Breast epithelium (tissue), 4 donors: ENCODE data around the gene PRKAG1. TPM values are rescaled to one million over a fixed set of nuclear protein-coding genes. Genes with fewer than 3 reads are reported as not detected.

Experiments used
- DNase-seq, 2 donors: peaks; one replicate each; pipeline ENCODE4 v3.0.0-alpha.2; 2019; ENCODE audit warnings: low spot score in 2 of 2
- H3K27ac ChIP-seq, 2 donors: fragments of 200-600 bp; sonication (generic) in 1 of 2; one replicate each; pipeline ENCODE4 v1.5.1; 2016 to 2019; ENCODE audit warnings: mild to moderate bottlenecking in 1 of 2
- H3K27me3 ChIP-seq, 2 donors: fragments of 200-600 bp; sonication (generic) in 1 of 2; one replicate each; pipeline versions ENCODE4 v1.5.1 to v1.6.0; 2017 to 2019; ENCODE audit warnings: control low read depth in 1 of 2, mild to moderate bottlenecking in 1 of 2
- H3K36me3 ChIP-seq: fragments of 200-600 bp; one replicate; pipeline ENCODE4 v1.5.1; 2019
- H3K4me1 ChIP-seq, 2 donors: fragments of 200-600 bp; sonication (generic); one replicate each; pipeline ENCODE4 v1.5.1; 2016 to 2019; ENCODE audit warnings: control low read depth in 1 of 2
- H3K4me3 ChIP-seq, 3 donors: fragments of 200-600 bp; sonication (generic); 1 replicate in 2 of 3; 2 replicates in 1 of 3; pipeline ENCODE4 v1.5.1; 2016 to 2019; ENCODE audit warnings: mild to moderate bottlenecking in 3 of 3, moderate library complexity in 2 of 3
- H3K9me3 ChIP-seq, 2 donors: fragments of 200-600 bp; sonication (generic) in 1 of 2; one replicate each; pipeline ENCODE4 v1.5.1; 2016 to 2019; ENCODE audit warnings: control low read depth in 1 of 2
- CTCF ChIP-seq, 3 donors: fragments of 450-650 bp; IDR thresholded peaks; one replicate each; pipeline ENCODE4 v1.5.1; 2016 to 2017; ENCODE audit warnings: antibody characterized with exemption in 3 of 3, mild to moderate bottlenecking in 3 of 3, moderate library complexity in 3 of 3
- POLR2A ChIP-seq: fragments of 450-650 bp; IDR thresholded peaks from one replicate; pipeline ENCODE4 v1.6.1; 2016; ENCODE audit warnings: antibody characterized with exemption, mild to moderate bottlenecking, moderate library complexity
- POLR2AphosphoS5 ChIP-seq, 3 donors: sonication (generic); formaldehyde crosslinking; IDR thresholded peaks; one replicate each; pipeline ENCODE4 v1.6.1; 2017; ENCODE audit warnings: antibody characterized with exemption in 3 of 3
- intact Hi-C: fragments of 100-400 bp; cut with DNase I; formaldehyde crosslinking; loops from one replicate; pipeline ENCODE4 v1.15.1; 2023; ENCODE audit warnings: low total_unique reads
- total RNA-seq, 3 donors: library from RNA; depleted of rRNA; stranded (reverse); fragments of >200 nt; gene quantifications; one replicate each; pipeline ENCODE4 v1.1.0, GENCODE V29; 2016

Gene PRKAG1
- total RNA-seq, 3 donors from 2014 or later, result 50.5 to 84.3 (median 54.0) TPM

- DNase-seq, result no peak
- peak overlapping the region; percentile 39 to 73 (median 57) for H3K4me3 ChIP-seq
- H3K27ac ChIP-seq, result no peak overlapping the region
- TF ChIP-seq CTCF (IDR thresholded peaks at IDR 0.05) (no peak), POLR2AphosphoS5 (IDR thresholded peaks at IDR 0.05) (no peak), POLR2A (no peak)
- no peaks in the 10 kb centered on the region for H3K9me3 ChIP-seq
- no peaks in the 10 kb centered on the region for H3K36me3 ChIP-seq
- intact Hi-C loops, result no loop called here
- peaks cover 0 to 14% of the 10 kb centered on the region in 2 donors for H3K27me3 ChIP-seq
- H3K4me1 ChIP-seq, result peaks cover 3 to 12% of the 10 kb centered on the region in 2 donors
Observed at GRCh38 chr12:48998497-48999353, 19.9 kb downstream of the PRKAG1 start.

- H3K4me3 ChIP-seq, result peak overlapping the region; percentile 39 to 73 (median 57)
- TF ChIP-seq POLR2AphosphoS5 (IDR thresholded peaks at IDR 0.05) (no peak), POLR2A (no peak), CTCF (IDR thresholded peaks at IDR 0.05) (no peak)
- H3K4me1 ChIP-seq, result peaks cover 3 to 12% of the 10 kb centered on the region in 2 donors
- no peaks in the 10 kb centered on the region for H3K9me3 ChIP-seq
- H3K27ac ChIP-seq, result no peak overlapping the region
- intact Hi-C loops, result no loop called here
- H3K36me3 ChIP-seq, result no peaks in the 10 kb centered on the region
- no peak for DNase-seq
- peaks cover 0 to 14% of the 10 kb centered on the region in 2 donors for H3K27me3 ChIP-seq
Observed at GRCh38 chr12:48997719-48998496, 20.7 kb downstream of the PRKAG1 start.

GRCh38 chr12:48996794-48997718 is 21.5 kb downstream of the PRKAG1 start:
- Histone ChIP-seq H3K27me3 (peaks cover 0 to 14% of the 10 kb centered on the region in 2 donors), H3K4me1 (peaks cover 3 to 12% of the 10 kb centered on the region in 2 donors), H3K9me3 (no peaks in the 10 kb centered on the region), H3K4me3 (peak overlapping the region; percentile 35 to 73 (median 39)), H3K36me3 (no peaks in the 10 kb centered on the region), H3K27ac (no peak overlapping the region)
- DNase-seq, result peak in 1 of 2 donors; percentile 77
- TF ChIP-seq POLR2AphosphoS5 (IDR thresholded peaks at IDR 0.05) (no peak), CTCF (IDR thresholded peaks at IDR 0.05) (peak in 1 of 3 donors; percentile 39)
- intact Hi-C loops, result no loop called here

GRCh38 chr12:48995086-48995879 is 23.3 kb downstream of the PRKAG1 start:
- intact Hi-C loops, result no loop called here
- H3K4me3 ChIP-seq, result peak overlapping the region in 2 of 3 donors; percentile 35 to 57
- peaks cover 0 to 14% of the 10 kb centered on the region in 2 donors for H3K27me3 ChIP-seq
- DNase-seq, result peak; percentile 72 to 81
- no peaks in the 10 kb centered on the region for H3K36me3 ChIP-seq
- H3K9me3 ChIP-seq, result no peaks in the 10 kb centered on the region
- TF ChIP-seq POLR2AphosphoS5 (IDR thresholded peaks at IDR 0.05) (no peak), CTCF (IDR thresholded peaks at IDR 0.05) (peak; percentile 48 to 82 (median 81))
- no peak overlapping the region for H3K27ac ChIP-seq
- H3K4me1 ChIP-seq, result peaks cover 3 to 12% of the 10 kb centered on the region in 2 donors
